H1 (cell line): ENCODE results near the gene SLC6A19.

Experiments used
- ASH2L ChIP-seq: fragments of 200-600, 300-600 bp; sonication (generic); IDR thresholded peaks from one replicate; pipeline ENCODE4 v1.7.1; 2017; ENCODE audit warnings: low read length
- CEBPB ChIP-seq: IDR thresholded peaks from 2 replicates; pipeline ENCODE4 v1.6.1; 2012; ENCODE audit warnings: low read depth, low read length
- E2F6 ChIP-seq: IDR thresholded peaks from 2 replicates; pipeline ENCODE4 v1.6.1; 2012; ENCODE audit warnings: inconsistent platforms
- POLR2A ChIP-seq, 2 experiments: IDR thresholded peaks; 1 replicate in 1 of 2; 2 replicates in 1 of 2; pipeline ENCODE4 v1.6.1; 2011; ENCODE audit warnings: low read depth in 2 of 2, low read length in 2 of 2, mild to moderate bottlenecking in 2 of 2; ENCODE audit errors: control extremely low read depth in 1 of 2
- POLR2AphosphoS5 ChIP-seq: IDR thresholded peaks from 2 replicates; pipeline ENCODE4 v1.6.1; 2011; ENCODE audit warnings: low read depth, low read length
- ZNF274 ChIP-seq: IDR thresholded peaks from 2 replicates; pipeline ENCODE4 v1.7.0; 2012; ENCODE audit warnings: low read length, borderline replicate concordance; ENCODE audit errors: extremely low read depth

- TF ChIP-seq ASH2L = no peak
- TF ChIP-seq E2F6 = no peak
- no peak for TF ChIP-seq POLR2A (IDR thresholded peaks at IDR 0.05; ENCODE audit: control extremely low read depth in 1 of 2, low read depth in 2 of 2, low read length in 2 of 2)
- no peak for TF ChIP-seq POLR2AphosphoS5
- no peak for TF ChIP-seq ZNF274
- no peak for TF ChIP-seq CEBPB
Measured at GRCh38 chr5:1155191-1156032, 46.0 kb upstream of the SLC6A19 start.
